Ovary (tissue), 9 donors: Measurements from ENCODE around the gene FGG. TPM values are rescaled to one million over a fixed set of nuclear protein-coding genes. Genes with fewer than 3 reads are reported as not detected.

Source experiments
- DNase-seq, 5 donors: peaks; one replicate each; pipeline ENCODE4 v3.0.0-alpha.2; 2019 to 2020
- H3K27ac ChIP-seq, 2 donors: fragments of 200-600 bp; one replicate each; pipeline versions ENCODE4 v1.5.1 to v1.8.0; 2019 to 2022
- H3K27me3 ChIP-seq: fragments of 200-600 bp; one replicate; pipeline ENCODE4 v1.8.0; 2022
- H3K36me3 ChIP-seq: fragments of 200-600 bp; sonication (generic); one replicate; pipeline ENCODE4 v1.5.1; 2019
- H3K4me1 ChIP-seq: one replicate; pipeline ENCODE4 v1.8.1; 2013; ENCODE audit warnings: mild to moderate bottlenecking, moderate library complexity; ENCODE audit not compliant: insufficient read depth
- H3K4me3 ChIP-seq: fragments of 200-600 bp; sonication (generic); one replicate; pipeline ENCODE4 v1.5.1; 2017
- H3K9me3 ChIP-seq, 2 donors: fragments of 200-600 bp in 1 of 2; sonication (generic) in 1 of 2; one replicate each; pipeline versions ENCODE4 v1.5.1 to v1.8.1; 2013 to 2019; ENCODE audit warnings: mild to moderate bottlenecking in 1 of 2, moderate library complexity in 1 of 2
- EP300 ChIP-seq: sonication (generic); formaldehyde crosslinking; IDR thresholded peaks from one replicate; pipeline ENCODE4 v1.6.1; 2017; ENCODE audit warnings: antibody characterized with exemption
- POLR2A ChIP-seq: fragments of 450-650 bp; IDR thresholded peaks from one replicate; pipeline ENCODE4 v1.6.1; 2017; ENCODE audit warnings: antibody characterized with exemption, mild to moderate bottlenecking, moderate library complexity
- WGBS, 3 donors: extraction: QIAGEN DNeasy Blood & Tissue Kit in 1 of 3; methylation state at CpG; one replicate each; pipeline versions ENCODE4 v1.1.5 to v1.1.7; 2013 to 2017; 5-methylcytosine and 5-hydroxymethylcytosine counted together
- intact Hi-C, 4 donors: fragments of 100-400 bp; cut with DNase I; formaldehyde crosslinking; loops; one replicate each; pipeline versions ENCODE4 v1.11.0 to v1.15.1; 2022 to 2023
- polyA plus RNA-seq, 2 donors: library from polyadenylated mRNA; stranded (reverse); fragments of 200-250 nt in 1 of 2; fragments of 350-450 nt in 1 of 2; fragmentation: Illumina TruSeq in 1 of 2; extraction: RNeasy Lipid Tissue Mini Kit (QIAGEN cat#74804) in 1 of 2; gene quantifications; one replicate each; pipeline ENCODE4 v1.2.3, GENCODE V29; 2013 to 2014
- total RNA-seq, 7 donors: library from RNA; depleted of rRNA in 2 of 7; stranded (reverse); fragments of >200 nt in 2 of 7; fragmentation: NEBNext Ultra II Directional in 3 of 7; extraction: Animal tissue kit (Norgen Biotek cat#: 25700) in 3 of 7; gene quantifications; one replicate each; pipeline versions ENCODE4 v1.1.0 to v1.2.4, GENCODE V29; 2016 to 2023
- TF ChIP-seq, protein P1 (sequence below), 3 donors: fragments of 450-650 bp in 2 of 3; fragments of 200-600 bp in 1 of 3; IDR thresholded peaks; one replicate each; pipeline versions ENCODE4 v1.5.1 to v1.8.0; 2016 to 2022; ENCODE audit warnings: antibody characterized with exemption in 3 of 3, mild to moderate bottlenecking in 1 of 3
- donor health status: DM: no; HTN: no; CAD: no; lungs with moderate emphysema.
- donor health status: DM: no; HTN: no; CAD: no.
- donor health status: Bipolar disorder and iron deficiency.
- donor health status: DM: yes; HTN: yes; CAD: no.
- donor health status: DM: no; HTN: no; CAD: no.
- donor health status: DM: yes; HTN: yes; CAD: no.

FGG gene
- total and polyA plus RNA-seq, 9 donors: 0.24 to 23.1 (median 1.8) TPM; not detected in 1

DNA sequence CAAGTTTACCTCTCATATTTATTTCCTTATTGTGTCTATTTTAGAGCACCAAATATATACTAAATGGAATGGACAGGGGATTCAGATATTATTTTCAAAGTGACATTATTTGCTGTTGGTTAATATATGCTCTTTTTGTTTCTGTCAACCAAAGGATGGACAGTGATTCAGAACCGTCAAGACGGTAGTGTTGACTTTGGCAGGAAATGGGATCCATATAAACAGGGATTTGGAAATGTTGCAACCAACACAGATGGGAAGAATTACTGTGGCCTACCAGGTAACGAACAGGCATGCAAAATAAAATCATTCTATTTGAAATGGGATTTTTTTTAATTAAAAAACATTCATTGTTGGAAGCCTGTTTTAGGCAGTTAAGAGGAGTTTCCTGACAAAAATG is 43.4 kb downstream of the FGG start:
- WGBS, 3 donors: 50 to 55% (median 50%) methylated on average over 3 of the region's 3 CpGs
- no peaks in the 10 kb centered on the region for H3K9me3 ChIP-seq
- intact Hi-C loops: no loop called here

GRCh38 chr4:154566639-154567204 is 45.7 kb downstream of the FGG start:
- TF ChIP-seq EP300 (no peak), POLR2A (no peak)
- TF ChIP-seq, protein P1, sequence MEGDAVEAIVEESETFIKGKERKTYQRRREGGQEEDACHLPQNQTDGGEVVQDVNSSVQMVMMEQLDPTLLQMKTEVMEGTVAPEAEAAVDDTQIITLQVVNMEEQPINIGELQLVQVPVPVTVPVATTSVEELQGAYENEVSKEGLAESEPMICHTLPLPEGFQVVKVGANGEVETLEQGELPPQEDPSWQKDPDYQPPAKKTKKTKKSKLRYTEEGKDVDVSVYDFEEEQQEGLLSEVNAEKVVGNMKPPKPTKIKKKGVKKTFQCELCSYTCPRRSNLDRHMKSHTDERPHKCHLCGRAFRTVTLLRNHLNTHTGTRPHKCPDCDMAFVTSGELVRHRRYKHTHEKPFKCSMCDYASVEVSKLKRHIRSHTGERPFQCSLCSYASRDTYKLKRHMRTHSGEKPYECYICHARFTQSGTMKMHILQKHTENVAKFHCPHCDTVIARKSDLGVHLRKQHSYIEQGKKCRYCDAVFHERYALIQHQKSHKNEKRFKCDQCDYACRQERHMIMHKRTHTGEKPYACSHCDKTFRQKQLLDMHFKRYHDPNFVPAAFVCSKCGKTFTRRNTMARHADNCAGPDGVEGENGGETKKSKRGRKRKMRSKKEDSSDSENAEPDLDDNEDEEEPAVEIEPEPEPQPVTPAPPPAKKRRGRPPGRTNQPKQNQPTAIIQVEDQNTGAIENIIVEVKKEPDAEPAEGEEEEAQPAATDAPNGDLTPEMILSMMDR (IDR thresholded peaks at IDR 0.05): no peak
- 83 to 87% (median 84%) methylated on average over 5 of the region's 5 CpGs for WGBS, 3 donors

More for the DNA sequence above, 43.4 kb downstream of the FGG start:
- H3K4me1 ChIP-seq: no peaks in the 10 kb centered on the region
- H3K27me3 ChIP-seq: no peaks in the 10 kb centered on the region
- H3K4me3 ChIP-seq: no peak overlapping the region
- no peaks in the 10 kb centered on the region for H3K36me3 ChIP-seq
- no peak for TF ChIP-seq EP300
- TF ChIP-seq, protein P1 (IDR thresholded peaks at IDR 0.05): no peak
- TF ChIP-seq POLR2A: no peak
- H3K27ac ChIP-seq: no peak overlapping the region
- DNase-seq: no peak

DNA sequence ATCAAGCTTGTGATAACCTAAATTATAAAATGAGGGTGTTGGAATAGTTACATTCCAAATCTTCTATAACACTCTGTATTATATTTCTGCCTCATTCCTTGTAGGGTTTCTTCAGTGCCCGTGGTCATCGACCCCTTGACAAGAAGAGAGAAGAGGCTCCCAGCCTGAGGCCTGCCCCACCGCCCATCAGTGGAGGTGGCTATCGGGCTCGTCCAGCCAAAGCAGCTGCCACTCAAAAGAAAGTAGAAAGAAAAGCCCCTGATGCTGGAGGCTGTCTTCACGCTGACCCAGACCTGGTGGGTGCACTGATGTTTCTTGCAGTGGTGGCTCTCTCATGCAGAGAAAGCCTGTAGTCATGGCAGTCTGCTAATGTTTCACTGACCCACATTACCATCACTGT is 46.8 kb downstream of the FGG start:
- 87 to 92% (median 90%) methylated on average over 6 of the region's 6 CpGs for WGBS, 3 donors
- no peaks in the 10 kb centered on the region for H3K9me3 ChIP-seq

More at GRCh38 chr4:154566639-154567204, 45.7 kb downstream of the FGG start:
- intact Hi-C loops: no loop called here
- no peaks in the 10 kb centered on the region for H3K36me3 ChIP-seq
- no peaks in the 10 kb centered on the region for H3K9me3 ChIP-seq
- H3K4me3 ChIP-seq: no peak overlapping the region
- DNase-seq: no peak
- no peaks in the 10 kb centered on the region for H3K4me1 ChIP-seq
- H3K27ac ChIP-seq: no peak overlapping the region
- no peaks in the 10 kb centered on the region for H3K27me3 ChIP-seq

DNA sequence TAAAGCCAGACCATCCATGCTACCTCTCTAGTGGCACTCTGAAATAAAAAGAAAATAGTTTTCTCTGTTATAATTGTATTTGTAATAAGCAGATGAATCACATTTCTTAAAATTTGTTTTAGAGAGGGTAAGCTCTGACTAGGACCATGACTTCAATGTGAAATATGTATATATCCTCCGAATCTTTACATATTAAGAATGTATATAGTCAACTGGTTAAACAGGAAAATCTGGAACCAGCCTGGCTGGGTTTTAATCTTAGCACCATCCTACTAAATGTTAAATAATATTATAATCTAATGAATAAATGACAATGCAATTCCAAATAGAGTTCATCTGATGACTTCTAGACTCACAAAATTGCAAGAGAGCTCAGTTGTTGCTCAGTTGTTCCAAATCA is 48.1 kb downstream of the FGG start:
- Histone ChIP-seq H3K4me1 (no peaks in the 10 kb centered on the region), H3K4me3 (no peak overlapping the region), H3K9me3 (no peaks in the 10 kb centered on the region), H3K27ac (no peak overlapping the region), H3K27me3 (no peaks in the 10 kb centered on the region), H3K36me3 (no peaks in the 10 kb centered on the region)
- WGBS, 3 donors: 91 to 94% (median 93%) methylated on average over 1 of the region's 1 CpG
- no peak for TF ChIP-seq POLR2A
- TF ChIP-seq EP300: no peak
- TF ChIP-seq, protein P1 (IDR thresholded peaks at IDR 0.05): no peak
- intact Hi-C loops: no loop called here
- DNase-seq: no peak

More for the DNA sequence above, 46.8 kb downstream of the FGG start:
- H3K4me3 ChIP-seq: no peak overlapping the region
- DNase-seq: no peak
- H3K36me3 ChIP-seq: no peaks in the 10 kb centered on the region
- H3K4me1 ChIP-seq: no peaks in the 10 kb centered on the region
- intact Hi-C loops: no loop called here
- H3K27ac ChIP-seq: no peak overlapping the region
- TF ChIP-seq, protein P1 (IDR thresholded peaks at IDR 0.05): no peak
- TF ChIP-seq EP300: no peak
- TF ChIP-seq POLR2A: no peak
- no peaks in the 10 kb centered on the region for H3K27me3 ChIP-seq
